Activated naive CD8-positive, alpha-beta T cell treated with anti-CD3 and anti-CD28 coated beads for 36 hours (primary cell): ENCODE data around the gene SLC27A4. TPM values are rescaled to one million over a fixed set of nuclear protein-coding genes. Genes with fewer than 3 reads are reported as not detected.
A peak's percentile ranks its signal among the peaks of the same experiment; 100 is the strongest.

Experiments
- DNase-seq: peaks from one replicate; pipeline ENCODE4 v3.0.0; 2021
- H3K27ac Mint-ChIP-seq: one replicate; pipeline ENCODE4 v1.8.0; 2022; ENCODE audit warnings: mild to moderate bottlenecking, moderate library complexity, mixed read lengths
- H3K27me3 Mint-ChIP-seq: one replicate; pipeline ENCODE4 v1.8.0; 2022; ENCODE audit warnings: mild to moderate bottlenecking, mixed read lengths
- H3K36me3 Mint-ChIP-seq: one replicate; pipeline ENCODE4 v1.8.0; 2021; ENCODE audit warnings: mild to moderate bottlenecking, mixed read lengths
- H3K4me1 Mint-ChIP-seq: one replicate; pipeline ENCODE4 v1.8.0; 2021; ENCODE audit warnings: mixed read lengths
- H3K4me3 Mint-ChIP-seq: one replicate; pipeline ENCODE4 v1.8.0; 2022; ENCODE audit warnings: mild to moderate bottlenecking, moderate library complexity, mixed read lengths
- H3K9me3 Mint-ChIP-seq: one replicate; pipeline ENCODE4 v1.8.0; 2022; ENCODE audit warnings: mixed read lengths
- total RNA-seq, 2 experiments: library from RNA; stranded (reverse); gene quantifications; one replicate each; pipeline ENCODE4 v1.2.3, GENCODE V29; 2021

SLC27A4 gene
- total RNA-seq: 10 to 100 TPM; 21.0 to 22.8 TPM

DNA sequence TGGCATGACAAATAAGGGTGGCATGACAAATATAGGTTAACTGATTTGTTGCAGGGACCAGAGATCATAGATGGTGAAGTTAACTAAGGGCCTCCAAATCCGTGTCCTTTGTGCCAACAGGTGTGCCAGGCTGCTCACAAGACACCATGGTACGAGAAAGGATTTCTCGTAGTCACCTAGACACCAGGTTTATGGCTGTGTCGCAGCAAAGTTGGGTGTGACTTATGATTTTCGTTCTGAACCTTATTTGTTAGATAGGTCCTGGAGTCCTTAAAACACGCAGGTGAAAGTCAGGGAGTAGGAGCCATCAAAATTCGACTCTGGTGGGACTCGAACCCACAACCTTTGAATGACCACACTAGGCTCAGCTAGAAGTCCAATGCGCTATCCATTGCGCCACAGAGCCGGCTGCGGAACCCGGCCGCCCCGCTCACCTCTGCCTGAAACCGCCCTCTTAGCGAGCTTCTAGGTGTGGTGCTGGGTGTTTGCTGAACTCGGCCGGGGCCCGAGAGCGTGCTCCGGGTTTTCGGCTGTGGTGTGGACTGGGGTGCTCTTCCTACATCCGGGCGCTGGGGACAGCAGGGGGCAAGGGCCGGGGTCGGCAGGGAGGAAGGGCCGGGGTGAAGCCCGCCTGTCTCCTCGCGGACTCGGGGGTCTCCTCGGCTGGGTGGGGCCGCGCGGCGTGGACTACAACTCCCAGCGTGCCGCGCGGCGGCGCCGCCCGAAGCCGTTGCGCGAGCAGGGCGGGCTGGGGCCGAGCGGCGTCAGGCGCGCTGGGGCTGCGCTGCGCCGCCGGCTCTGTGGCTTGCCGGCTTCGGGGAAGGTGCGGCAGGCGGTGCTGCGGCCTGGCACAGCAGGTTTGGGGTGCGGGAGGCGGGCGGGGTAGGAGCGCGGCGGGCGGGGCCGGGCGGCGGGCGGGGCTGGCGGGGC is at the start of gene SLC27A4:
Gene SLC27A4 (plus strand): TSS at position 767 of the 930 bp plus-strand sequence. CDS start 2,606 bp downstream, outside the sequence.
- no peaks in the 10 kb centered on the region for H3K9me3 Mint-ChIP-seq
- peak within 1 kb of the TSS; percentile 86 for H3K27ac Mint-ChIP-seq
- H3K36me3 Mint-ChIP-seq: peaks cover 6% of the 10 kb centered on the region
- no peaks in the 10 kb centered on the region for H3K27me3 Mint-ChIP-seq
- DNase-seq: peak; percentile 88
- H3K4me3 Mint-ChIP-seq: peak within 1 kb of the TSS; percentile 90
- H3K4me1 Mint-ChIP-seq: peaks cover 9% of the 10 kb centered on the region

DNA sequence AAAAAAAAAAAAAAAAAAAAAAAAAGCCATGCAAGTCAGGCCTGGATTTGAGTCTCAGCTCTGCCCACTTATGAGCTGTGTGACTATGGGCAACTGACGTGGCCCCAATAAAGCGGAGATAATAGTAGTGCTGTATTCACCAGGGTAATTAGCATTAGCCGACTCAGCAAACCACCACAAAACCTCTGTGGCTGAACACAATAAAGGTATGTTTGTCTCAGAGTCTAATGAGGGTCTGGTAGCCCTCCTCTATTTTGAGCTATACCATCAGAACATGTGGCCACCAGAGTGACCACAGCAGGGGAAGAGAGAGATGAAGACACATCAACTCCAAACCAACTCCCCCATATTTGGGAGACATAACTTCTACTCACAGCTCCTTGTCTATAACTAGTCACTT is 48.3 kb upstream of the SLC27A4 start:
- Mint-ChIP-seq H3K27me3 (no peaks in the 10 kb centered on the region), H3K4me1 (peaks cover 2% of the 10 kb centered on the region), H3K36me3 (no peaks in the 10 kb centered on the region), H3K27ac (no peak overlapping the region), H3K4me3 (no peak overlapping the region), H3K9me3 (no peaks in the 10 kb centered on the region)
- DNase-seq: no peak

DNA sequence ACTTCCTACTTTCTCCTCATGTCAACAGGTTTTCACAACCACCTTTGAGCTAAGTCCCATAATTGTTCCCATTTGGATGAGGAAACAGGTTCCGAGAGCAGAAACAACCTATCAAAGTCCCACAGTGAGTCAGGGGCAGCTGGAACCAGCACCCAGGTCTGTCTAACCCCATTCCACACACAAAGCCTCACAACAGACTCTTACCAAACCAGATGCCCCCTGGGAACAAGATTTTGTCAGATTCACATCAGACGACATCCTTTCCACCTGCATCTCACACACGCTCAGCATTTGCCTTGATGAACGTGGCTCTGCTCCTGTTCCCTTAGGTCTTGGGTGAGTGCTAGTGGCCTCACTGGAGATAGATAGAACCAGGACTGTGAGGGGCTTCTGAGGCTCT is 47.2 kb upstream of the SLC27A4 start:
- no peaks in the 10 kb centered on the region for H3K36me3 Mint-ChIP-seq
- no peak overlapping the region for H3K27ac Mint-ChIP-seq
- no peaks in the 10 kb centered on the region for H3K9me3 Mint-ChIP-seq
- H3K27me3 Mint-ChIP-seq: no peaks in the 10 kb centered on the region
- DNase-seq: no peak
- peaks cover 2% of the 10 kb centered on the region for H3K4me1 Mint-ChIP-seq
- H3K4me3 Mint-ChIP-seq: no peak overlapping the region

DNA sequence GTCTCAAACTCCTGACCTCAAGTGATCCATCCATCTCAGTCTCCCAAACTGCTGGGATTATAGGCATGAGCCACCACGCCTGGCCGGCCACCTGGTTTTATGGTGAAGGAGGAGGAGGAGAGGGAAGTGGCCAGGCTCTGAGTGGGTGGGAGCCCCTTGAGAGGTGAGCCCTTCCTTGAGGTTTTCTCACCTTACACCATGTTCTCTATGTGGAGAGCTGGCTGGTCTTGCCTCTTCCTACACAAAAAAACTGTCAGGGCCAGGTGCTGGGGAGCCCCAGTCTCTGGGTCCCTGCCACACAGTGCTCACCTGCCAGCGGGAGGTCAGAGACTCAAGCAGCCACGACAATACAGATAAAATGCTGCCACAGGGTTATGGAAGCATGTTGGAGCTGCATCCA is 46.2 kb upstream of the SLC27A4 start:
- Mint-ChIP-seq H3K4me3 (no peak overlapping the region), H3K4me1 (peaks cover 2% of the 10 kb centered on the region), H3K27me3 (no peaks in the 10 kb centered on the region), H3K36me3 (no peaks in the 10 kb centered on the region), H3K27ac (no peak overlapping the region), H3K9me3 (no peaks in the 10 kb centered on the region)
- no peak for DNase-seq

DNA sequence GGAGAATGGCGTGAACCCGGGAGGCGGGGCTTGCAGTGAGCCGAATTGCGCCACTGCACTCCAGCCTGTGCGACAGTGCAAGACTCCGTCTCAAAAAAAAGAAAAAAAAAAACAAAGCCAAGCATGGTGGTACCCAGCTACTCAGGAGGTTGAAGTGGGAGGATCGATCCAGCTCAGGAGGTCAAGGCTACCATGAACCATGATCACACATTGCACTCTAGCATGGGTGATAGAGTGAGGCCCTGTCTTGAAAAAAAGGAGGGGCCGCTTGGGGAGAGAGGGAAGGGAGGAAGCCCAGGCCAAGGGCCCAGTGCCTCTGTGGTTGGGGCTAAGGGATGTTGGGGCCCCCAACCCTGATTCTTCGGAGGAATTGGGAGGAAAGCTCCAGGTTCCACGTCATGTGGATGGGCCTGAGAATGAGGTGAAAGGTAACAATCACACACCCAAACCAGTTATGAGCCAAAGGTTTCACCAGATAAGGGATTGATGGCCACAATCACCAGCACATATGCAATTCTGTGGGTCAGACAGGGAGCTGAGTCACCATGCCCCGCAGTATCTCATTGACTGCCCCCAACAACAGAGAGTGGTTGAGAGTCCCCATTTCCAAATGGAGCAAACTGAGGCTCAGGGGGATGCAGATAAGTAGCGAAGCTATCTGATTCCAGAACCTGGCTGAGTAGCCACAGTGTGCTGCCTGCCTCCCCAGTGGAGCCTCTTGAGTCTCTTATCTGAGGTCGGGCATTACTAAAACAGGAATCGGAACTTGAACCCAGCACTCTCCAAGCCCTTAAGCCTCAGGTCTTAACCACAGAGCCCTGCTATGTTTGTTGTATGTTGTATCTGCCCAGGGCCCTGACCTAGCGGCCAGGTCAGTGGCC is 43.7 kb upstream of the SLC27A4 start:
- Mint-ChIP-seq H3K4me3 (no peak overlapping the region), H3K27me3 (no peaks in the 10 kb centered on the region), H3K36me3 (no peaks in the 10 kb centered on the region), H3K9me3 (no peaks in the 10 kb centered on the region), H3K27ac (no peak overlapping the region), H3K4me1 (peaks cover 2% of the 10 kb centered on the region)
- DNase-seq: no peak

DNA sequence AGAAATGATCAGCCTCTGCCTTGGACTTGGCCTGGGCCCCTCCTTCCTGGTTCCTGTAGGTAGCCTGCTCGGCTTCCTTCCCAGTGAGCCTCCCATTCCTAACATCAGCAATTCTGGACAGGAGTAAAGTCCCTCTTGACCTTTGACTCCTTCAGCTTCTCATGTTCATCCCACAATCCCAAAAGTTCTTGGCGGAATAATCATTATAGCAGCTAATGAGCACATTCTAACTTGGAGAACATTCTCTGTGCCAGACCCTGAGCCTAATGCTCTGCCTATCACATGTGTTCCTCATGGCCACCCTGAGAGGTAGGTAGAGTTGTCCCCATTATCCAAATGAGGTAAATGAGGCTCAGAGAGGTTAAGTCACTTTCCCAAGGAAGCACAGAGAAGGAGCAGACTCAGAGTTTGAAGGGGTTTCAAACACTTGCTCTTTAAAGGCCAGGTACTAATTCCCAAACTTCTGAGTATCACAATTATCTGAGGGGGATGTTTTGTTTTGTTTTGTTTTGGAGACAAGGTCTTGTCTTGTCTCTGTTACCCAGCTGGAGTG is 43.0 kb upstream of the SLC27A4 start:
- Mint-ChIP-seq H3K36me3 (no peaks in the 10 kb centered on the region), H3K27ac (no peak overlapping the region), H3K9me3 (no peaks in the 10 kb centered on the region), H3K4me1 (peaks cover 2% of the 10 kb centered on the region), H3K27me3 (no peaks in the 10 kb centered on the region), H3K4me3 (no peak overlapping the region)
- no peak for DNase-seq

DNA sequence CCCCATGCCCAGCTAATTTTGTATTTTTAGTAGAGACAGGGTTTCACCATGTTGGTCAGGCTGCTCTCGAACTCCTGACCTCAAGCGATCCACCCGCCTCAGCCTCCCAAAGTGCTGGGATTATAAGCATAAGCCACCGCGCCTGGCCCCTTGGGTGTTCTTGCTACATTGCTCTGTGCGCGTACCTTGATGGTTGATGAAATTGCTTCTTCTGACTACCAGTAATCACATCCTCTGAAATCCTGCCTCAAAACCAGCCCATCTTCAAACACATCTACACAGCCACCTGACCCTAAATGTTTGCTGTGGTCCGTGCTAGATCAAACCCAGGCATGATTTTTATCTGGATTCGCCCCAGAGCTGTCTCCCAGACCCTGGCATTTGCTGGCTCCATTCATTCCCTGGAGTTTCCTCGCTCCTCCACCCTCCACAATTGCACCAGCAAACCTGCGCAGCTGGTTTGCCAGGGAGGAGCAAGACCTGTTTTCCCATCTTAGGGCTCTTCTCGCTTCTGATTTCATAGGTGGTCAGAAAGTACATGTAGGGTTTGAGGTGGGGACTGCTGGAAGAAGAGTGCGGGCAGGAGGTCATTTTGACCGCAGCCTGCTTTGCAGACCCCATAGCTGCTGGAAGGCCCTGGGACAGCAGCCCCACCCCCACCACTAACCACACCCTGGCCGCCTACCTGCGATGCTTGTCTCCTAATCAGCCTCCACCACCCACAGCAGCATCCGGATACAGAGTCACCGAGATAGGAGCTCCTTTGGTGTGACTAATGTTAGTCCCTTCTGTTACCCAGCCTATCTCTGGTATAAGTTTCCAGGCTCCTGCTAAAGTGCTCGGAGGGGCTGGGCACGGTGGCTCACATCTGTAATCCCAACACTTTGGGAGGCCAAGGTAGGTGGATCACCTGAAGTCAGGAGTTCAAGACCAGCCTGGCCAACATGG is 41.5 kb upstream of the SLC27A4 start:
- no peaks in the 10 kb centered on the region for H3K27me3 Mint-ChIP-seq
- H3K4me3 Mint-ChIP-seq: no peak overlapping the region
- H3K4me1 Mint-ChIP-seq: peaks cover 2% of the 10 kb centered on the region
- H3K27ac Mint-ChIP-seq: no peak overlapping the region
- no peaks in the 10 kb centered on the region for H3K9me3 Mint-ChIP-seq
- no peak for DNase-seq
- H3K36me3 Mint-ChIP-seq: no peaks in the 10 kb centered on the region

DNA sequence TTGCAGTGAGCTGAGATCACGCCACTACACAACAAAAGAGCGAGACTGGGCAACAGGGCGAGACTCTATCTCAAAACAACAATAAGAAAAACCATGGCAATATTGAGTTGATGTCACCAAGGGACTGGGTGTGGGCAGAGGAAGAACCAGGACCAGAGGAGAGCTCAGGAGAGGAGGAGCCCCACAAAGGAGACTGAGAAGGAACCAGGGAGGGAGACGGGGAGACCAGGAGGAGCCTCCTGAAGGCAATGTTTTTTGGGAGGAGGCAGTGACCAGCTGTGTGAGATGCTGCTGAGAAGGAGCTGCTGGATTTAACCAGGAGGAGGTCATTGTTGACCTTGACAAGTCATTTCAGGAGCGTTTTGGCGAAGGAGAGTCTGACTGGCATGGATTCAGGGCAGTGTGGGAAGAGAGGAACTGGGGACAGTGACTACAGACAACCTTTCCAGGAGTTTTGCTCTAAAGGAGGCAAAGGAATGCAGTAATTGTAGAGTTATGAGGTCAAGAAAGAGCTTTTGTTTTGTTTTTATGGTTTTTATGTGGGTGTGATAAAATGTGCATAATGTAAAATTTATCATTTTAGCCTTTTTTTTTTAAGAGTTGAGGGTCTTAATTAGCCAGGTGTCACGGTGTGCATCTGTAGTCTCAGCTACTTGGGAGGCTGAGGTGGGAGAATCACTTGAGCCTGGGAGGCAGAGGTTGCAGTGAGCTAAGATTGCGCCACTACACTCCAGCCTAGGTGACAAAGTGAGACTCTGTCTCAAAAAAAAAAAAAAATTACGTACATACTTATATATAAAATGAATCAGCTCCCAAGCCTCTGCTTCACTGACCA is 36.0 kb upstream of the SLC27A4 start:
- peaks cover 5% of the 10 kb centered on the region for H3K36me3 Mint-ChIP-seq
- no peak overlapping the region for H3K27ac Mint-ChIP-seq
- DNase-seq: no peak
- no peaks in the 10 kb centered on the region for H3K27me3 Mint-ChIP-seq
- no peaks in the 10 kb centered on the region for H3K9me3 Mint-ChIP-seq
- no peak overlapping the region for H3K4me3 Mint-ChIP-seq
- no peaks in the 10 kb centered on the region for H3K4me1 Mint-ChIP-seq

DNA sequence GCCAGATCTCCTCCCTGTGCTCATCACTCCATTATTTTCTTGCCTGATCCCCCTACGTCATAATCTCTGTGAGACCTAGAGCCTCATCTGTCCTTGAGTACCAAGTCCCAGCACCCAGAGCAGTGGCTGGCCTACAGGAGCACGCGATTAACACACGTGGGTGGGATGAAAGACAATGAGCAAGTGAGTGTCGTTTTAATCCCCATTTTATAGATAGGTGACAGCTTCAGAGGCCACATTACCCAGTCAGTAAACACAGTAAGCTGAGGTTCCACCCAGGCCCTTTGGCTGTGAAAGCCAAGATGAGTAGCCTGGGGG is 35.4 kb upstream of the SLC27A4 start:
- Mint-ChIP-seq H3K4me1 (no peaks in the 10 kb centered on the region), H3K9me3 (no peaks in the 10 kb centered on the region), H3K4me3 (no peak overlapping the region), H3K36me3 (peaks cover 5% of the 10 kb centered on the region), H3K27ac (no peak overlapping the region), H3K27me3 (no peaks in the 10 kb centered on the region)
- no peak for DNase-seq

DNA sequence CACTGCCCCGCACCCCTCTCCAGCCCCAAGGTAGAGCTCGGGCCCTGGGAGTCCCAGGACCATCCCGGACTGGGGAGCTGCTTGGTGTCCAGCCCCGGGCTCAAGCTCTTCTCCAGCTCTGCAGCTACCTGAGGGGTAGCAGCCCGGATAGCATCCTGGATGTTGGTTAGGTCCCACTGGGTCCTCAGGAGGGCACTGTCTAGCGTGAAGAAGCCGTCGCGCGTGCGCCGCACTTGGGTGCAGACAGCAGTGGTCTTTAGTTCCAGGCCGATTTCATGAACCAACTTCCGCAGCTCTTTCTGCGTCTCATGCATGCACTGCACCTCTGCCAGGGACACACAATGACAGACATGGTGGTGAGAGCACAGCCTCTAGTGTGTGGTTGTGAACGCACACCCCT is 30.8 kb upstream of the SLC27A4 start:
- Mint-ChIP-seq H3K4me1 (no peaks in the 10 kb centered on the region), H3K36me3 (peaks cover 9% of the 10 kb centered on the region), H3K4me3 (no peak overlapping the region), H3K27ac (no peak overlapping the region), H3K9me3 (no peaks in the 10 kb centered on the region), H3K27me3 (no peaks in the 10 kb centered on the region)
- no peak for DNase-seq

DNA sequence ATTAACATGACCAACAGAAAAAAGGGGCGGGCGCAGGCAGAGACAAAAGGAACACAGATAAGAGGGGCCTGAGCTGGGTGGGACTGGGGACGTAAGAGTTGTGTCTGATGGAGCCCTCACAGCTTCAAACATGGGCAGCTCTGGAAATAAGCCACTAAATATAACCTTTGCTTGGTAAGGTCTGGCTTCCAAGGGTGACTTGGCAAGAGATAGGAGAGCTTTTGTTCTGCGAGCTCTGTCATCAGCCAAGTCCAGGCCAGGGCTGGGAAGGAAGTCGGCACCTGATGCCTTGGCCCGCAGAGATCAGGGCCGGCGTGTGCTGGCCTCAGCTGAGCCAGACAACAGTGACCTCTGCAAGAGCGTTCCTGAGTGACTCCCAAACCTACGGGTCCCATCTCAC is 29.9 kb upstream of the SLC27A4 start:
- no peaks in the 10 kb centered on the region for H3K9me3 Mint-ChIP-seq
- no peaks in the 10 kb centered on the region for H3K27me3 Mint-ChIP-seq
- H3K27ac Mint-ChIP-seq: no peak overlapping the region
- DNase-seq: no peak
- H3K4me3 Mint-ChIP-seq: no peak overlapping the region
- no peaks in the 10 kb centered on the region for H3K4me1 Mint-ChIP-seq
- peaks cover 9% of the 10 kb centered on the region for H3K36me3 Mint-ChIP-seq

DNA sequence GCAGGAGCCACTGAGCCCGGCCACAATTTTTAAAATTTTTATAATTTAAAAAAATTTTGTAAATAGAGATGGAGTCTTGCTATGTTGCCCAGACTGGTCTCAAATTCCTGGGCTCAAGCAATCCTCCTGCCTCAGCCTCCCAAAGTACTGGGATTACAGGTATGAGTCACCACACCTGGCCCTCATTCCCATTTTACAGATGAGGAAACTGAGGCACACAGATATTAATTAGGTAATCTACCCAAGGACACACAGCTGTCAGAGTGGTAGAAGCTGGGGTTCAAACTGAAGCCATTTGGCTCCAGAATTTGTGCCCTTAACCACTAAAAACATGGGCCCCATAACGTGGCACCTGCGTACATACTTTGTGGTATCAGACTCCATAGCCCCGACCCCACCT is 25.6 kb upstream of the SLC27A4 start:
- Mint-ChIP-seq H3K27ac (no peak overlapping the region), H3K4me1 (no peaks in the 10 kb centered on the region)

DNA sequence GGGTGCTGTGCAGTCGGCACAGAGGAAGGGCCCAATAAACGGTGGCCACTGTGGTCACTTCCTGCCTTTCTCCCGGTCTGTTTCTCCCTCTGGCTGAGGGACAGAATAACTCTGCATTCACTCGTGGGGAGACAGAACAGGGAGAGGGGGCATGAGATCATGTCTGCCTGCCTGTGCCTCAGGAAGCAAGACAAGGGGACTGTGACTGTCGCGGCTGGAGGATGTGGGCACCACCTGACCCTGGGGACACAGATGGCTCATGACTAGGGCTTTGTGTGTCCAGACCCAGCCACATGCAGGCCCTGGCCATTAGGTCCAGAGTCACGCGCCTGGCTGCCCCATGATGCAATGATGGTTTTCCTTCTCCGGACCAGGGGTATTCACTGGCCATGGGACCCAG is 23.9 kb upstream of the SLC27A4 start:
- DNase-seq: no peak
- Mint-ChIP-seq H3K27ac (no peak overlapping the region), H3K9me3 (no peaks in the 10 kb centered on the region), H3K27me3 (no peaks in the 10 kb centered on the region), H3K4me3 (no peak overlapping the region), H3K4me1 (no peaks in the 10 kb centered on the region), H3K36me3 (peaks cover 9% of the 10 kb centered on the region)

More for the DNA sequence above, 25.6 kb upstream of the SLC27A4 start:
- H3K36me3 Mint-ChIP-seq: peaks cover 9% of the 10 kb centered on the region
- H3K4me3 Mint-ChIP-seq: no peak overlapping the region
- H3K27me3 Mint-ChIP-seq: no peaks in the 10 kb centered on the region
- no peaks in the 10 kb centered on the region for H3K9me3 Mint-ChIP-seq
- no peak for DNase-seq

DNA sequence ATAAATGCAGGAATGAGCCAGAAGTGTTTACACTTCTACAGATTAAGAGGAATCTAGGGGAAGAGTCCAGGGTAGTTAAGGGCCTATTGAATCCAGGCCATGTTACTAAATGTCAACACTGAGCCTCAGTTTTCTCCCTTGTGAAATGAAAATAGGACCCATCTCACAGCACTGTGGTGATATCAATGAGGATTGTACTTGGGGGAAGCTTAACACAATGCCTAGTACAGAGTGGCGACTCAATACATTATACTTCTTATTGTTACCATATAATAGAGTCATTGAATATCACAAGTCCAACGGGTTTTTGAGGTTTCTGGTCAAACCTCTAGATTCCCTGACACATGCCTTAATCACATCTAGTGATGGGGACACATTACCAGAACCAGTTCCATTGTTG is 22.7 kb upstream of the SLC27A4 start:
- H3K36me3 Mint-ChIP-seq: peaks cover 9% of the 10 kb centered on the region
- H3K4me3 Mint-ChIP-seq: no peak overlapping the region
- H3K27ac Mint-ChIP-seq: no peak overlapping the region
- H3K9me3 Mint-ChIP-seq: no peaks in the 10 kb centered on the region
- H3K27me3 Mint-ChIP-seq: no peaks in the 10 kb centered on the region
- DNase-seq: no peak
- no peaks in the 10 kb centered on the region for H3K4me1 Mint-ChIP-seq
